A673 (cell line): ENCODE data around the gene TAMALIN. TPM values are rescaled to one million over a fixed set of nuclear protein-coding genes. Genes with fewer than 3 reads are reported as not detected.

Source experiments
- BruUV-seq: library from RNA; stranded (reverse); fragments of 400-500 nt; replicated peaks from 2 replicates; lab custom pipeline; 2021; lab: Mats Ljungman, UMichigan
- CTCF ChIA-PET: fragments of 300-600 bp; sonication (Branson Sonifier 250); formaldehyde crosslinking; loops from one replicate; lab custom pipeline; 2022; ENCODE audit warnings: antibody characterized with exemption; lab: Charles Lee
- POLR2A ChIA-PET: fragments of 300-600 bp; sonication (Branson Sonifier 250); formaldehyde crosslinking; loops from one replicate; lab custom pipeline; 2022; ENCODE audit warnings: antibody characterized with exemption; ENCODE audit not compliant: low non-redundant PET; lab: Charles Lee
- DNase-seq: peaks from one replicate; pipeline ENCODE4 v3.0.0-alpha.2; 2015; ENCODE audit warnings: low spot score
- H3K27ac ChIP-seq: fragments of 200-600 bp; sonication (generic); 2 replicates; pipeline ENCODE4 v1.5.1; 2016; ENCODE audit warnings: mixed run types, low read depth, mild to moderate bottlenecking, mixed read lengths, antibody characterized with exemption, low read length; ENCODE audit not compliant: poor library complexity, severe bottlenecking
- H3K27me3 ChIP-seq: fragments of 200-600 bp; sonication (generic); replicated peaks from 2 replicates; pipeline ENCODE4 v1.6.1; 2017; ENCODE audit warnings: mixed run types, low read depth, mild to moderate bottlenecking, mixed read lengths, antibody characterized with exemption, low read length; ENCODE audit not compliant: insufficient read depth, poor library complexity
- H3K36me3 ChIP-seq: fragments of 200-600 bp; sonication (generic); 2 replicates; pipeline ENCODE4 v1.6.1; 2016; ENCODE audit warnings: mixed run types, mild to moderate bottlenecking, mixed read lengths, antibody characterized with exemption, low read length; ENCODE audit not compliant: insufficient read depth, poor library complexity, severe bottlenecking
- H3K4me1 ChIP-seq: fragments of 200-600 bp; sonication (generic); 2 replicates; pipeline ENCODE4 v1.6.1; 2017; ENCODE audit warnings: mixed run types, mild to moderate bottlenecking, mixed read lengths, antibody characterized with exemption, low read length; ENCODE audit not compliant: insufficient read depth, poor library complexity, severe bottlenecking
- H3K4me3 ChIP-seq: fragments of 200-600 bp; sonication (generic); 2 replicates; pipeline ENCODE4 v1.5.1; 2016; ENCODE audit warnings: low read depth, mixed run types, mild to moderate bottlenecking, mixed read lengths, low read length; ENCODE audit not compliant: poor library complexity, severe bottlenecking
- H3K9me3 ChIP-seq: fragments of 200-600 bp; sonication (generic); 2 replicates; pipeline ENCODE4 v1.6.1; 2016; ENCODE audit warnings: mixed run types, low read depth, mild to moderate bottlenecking, mixed read lengths, antibody characterized with exemption, low read length; ENCODE audit not compliant: poor library complexity, severe bottlenecking
- CTCF ChIP-seq: fragments of 300-800, 200-600 bp; sonication (generic); conservative IDR thresholded peaks from 2 replicates; pipeline ENCODE4 v1.5.1; 2017; ENCODE audit warnings: low read depth, mild to moderate bottlenecking, antibody characterized with exemption, low read length, moderate library complexity, mixed read lengths
- EZH2 ChIP-seq: fragments of 200-600 bp; sonication (generic); IDR thresholded peaks from 2 replicates; pipeline ENCODE4 v1.6.1; 2017; ENCODE audit warnings: borderline replicate concordance, low read depth, mild to moderate bottlenecking, mixed read lengths, antibody characterized with exemption, low read length; ENCODE audit not compliant: poor library complexity, severe bottlenecking
- intact Hi-C: fragments of 100-400 bp; cut with micrococcal nuclease; formaldehyde crosslinking; loops from one replicate; pipeline ENCODE4 v1.10.0; 2022; ENCODE audit not compliant: unreplicated experiment
- total RNA-seq: library from RNA; stranded (reverse); gene quantifications from 2 replicates; pipeline ENCODE4 v1.2.3, GENCODE V29; 2021

TAMALIN gene
- total RNA-seq, 1 experiment from 2014 or later, result 4.8 TPM

GRCh38 chr12:52032804-52033445 is 26.2 kb downstream of the TAMALIN start:
- peak; percentile 97 for DNase-seq
- POLR2A ChIA-PET, result interaction anchor here (0.6 to 1.3 kb wide), 2 partner anchors 19 to 26 kb away, joined by 4 to 19 read pairs; partner anchors contain the start of genes NR4A1 and TAMALIN
- Histone ChIP-seq H3K36me3 (no peaks in the 10 kb centered on the region), H3K4me1 (peaks cover 38% of the 10 kb centered on the region), H3K4me3 (peak overlapping the region; percentile 34), H3K27me3 (no peaks in the 10 kb centered on the region), H3K27ac (peak overlapping the region; percentile 84), H3K9me3 (no peaks in the 10 kb centered on the region)
- no TSS peak for BruUV-seq
- intact Hi-C loops, result no loop called here
- TF ChIP-seq EZH2, result no peak
- TF ChIP-seq CTCF, result no peak
- CTCF ChIA-PET, result interaction anchor here (0.6 to 1.3 kb wide), 4 partner anchors 9 to 50 kb away, joined by 3 to 7 read pairs (median 4); no protein-coding TSS in a partner anchor

GRCh38 chr12:52033446-52034140 is 26.8 kb downstream of the TAMALIN start:
- Histone ChIP-seq H3K4me1 (peaks cover 38% of the 10 kb centered on the region), H3K27me3 (no peaks in the 10 kb centered on the region), H3K4me3 (peak overlapping the region; percentile 34), H3K27ac (peak overlapping the region; percentile 84), H3K36me3 (no peaks in the 10 kb centered on the region), H3K9me3 (no peaks in the 10 kb centered on the region)
- POLR2A ChIA-PET, result interaction anchor here (0.6 to 1.3 kb wide), 2 partner anchors 18 to 27 kb away, joined by 4 to 19 read pairs; partner anchors contain the start of genes NR4A1 and TAMALIN
- CTCF ChIA-PET, result interaction anchor here (0.6 to 1.6 kb wide), 5 partner anchors 8 to 86 kb away, joined by 3 to 8 read pairs (median 4); no protein-coding TSS in a partner anchor
- TF ChIP-seq EZH2 (no peak), CTCF (no peak)
- intact Hi-C loops, result no loop called here
- no peak for DNase-seq
- TSS peak; percentile 91 for BruUV-seq

- no peak overlapping the region for H3K4me3 ChIP-seq
- no peaks in the 10 kb centered on the region for H3K27me3 ChIP-seq
- DNase-seq, result no peak
- CTCF ChIA-PET, result interaction anchor here (1.6 kb wide), 1 partner anchor 10 kb away, joined by 8 read pairs; no protein-coding TSS in a partner anchor
- no peaks in the 10 kb centered on the region for H3K36me3 ChIP-seq
- intact Hi-C loops, result no loop called here
- peaks cover 27% of the 10 kb centered on the region for H3K4me1 ChIP-seq
- H3K27ac ChIP-seq, result no peak overlapping the region
- TF ChIP-seq EZH2 (no peak), CTCF (no peak)
- H3K9me3 ChIP-seq, result no peaks in the 10 kb centered on the region
- BruUV-seq, result no TSS peak
- POLR2A ChIA-PET, result no interaction called here
These were observed 28.4 kb downstream of the TAMALIN start for GRCh38 chr12:52035190-52035589.
